Loucy (cell line): Measurements from ENCODE around the gene C8A.

Source experiments
- H2AFZ ChIP-seq: fragments of 200-600 bp; sonication (generic); 2 replicates; pipeline ENCODE4 v1.6.0; 2016; ENCODE audit warnings: antibody characterized with exemption, mild to moderate bottlenecking, low read length, moderate library complexity
- H3F3A ChIP-seq: fragments of 200-600 bp; 2 replicates; pipeline ENCODE4 v1.6.0; 2016; ENCODE audit warnings: antibody characterized with exemption, low read depth, mild to moderate bottlenecking
- H3K27me3 ChIP-seq: fragments of 200-600 bp; sonication (generic); 2 replicates; pipeline ENCODE4 v1.6.1; 2014; ENCODE audit warnings: low read length, mild to moderate bottlenecking; ENCODE audit not compliant: insufficient read depth, poor library complexity, severe bottlenecking
- H3K36me3 ChIP-seq: fragments of 200-600 bp; sonication (generic); 2 replicates; pipeline ENCODE4 v1.6.1; 2016; ENCODE audit warnings: low read length; ENCODE audit not compliant: insufficient read depth
- H3K4me1 ChIP-seq: fragments of 200-600 bp; sonication (generic); 2 replicates; pipeline ENCODE4 v1.5.1; 2014; ENCODE audit warnings: low read length, mild to moderate bottlenecking; ENCODE audit not compliant: insufficient read depth, poor library complexity, severe bottlenecking
- H3K4me2 ChIP-seq: fragments of 200-600 bp; sonication (generic); 2 replicates; pipeline ENCODE4 v1.6.0; 2014; ENCODE audit warnings: antibody characterized with exemption, low read length, low read depth, mild to moderate bottlenecking; ENCODE audit not compliant: poor library complexity, severe bottlenecking
- H3K4me3 ChIP-seq: fragments of 200-600 bp; sonication (generic); 2 replicates; pipeline ENCODE4 v1.5.1; 2014; ENCODE audit warnings: low read length, mild to moderate bottlenecking, mixed read lengths; ENCODE audit not compliant: poor library complexity, severe bottlenecking
- H3K79me2 ChIP-seq: fragments of 200-600 bp; sonication (generic); 2 replicates; pipeline ENCODE4 v1.6.1; 2014; ENCODE audit warnings: low read length; ENCODE audit not compliant: insufficient read depth
- H3K9ac ChIP-seq: fragments of 200-600 bp; sonication (generic); 2 replicates; pipeline ENCODE4 v1.6.0; 2014; ENCODE audit warnings: mild to moderate bottlenecking, low read depth, low read length, moderate library complexity; ENCODE audit not compliant: poor library complexity, severe bottlenecking
- H3K9me2 ChIP-seq: fragments of 200-600 bp; sonication (generic); replicated peaks from 2 replicates; pipeline ENCODE4 v1.6.1; 2016; ENCODE audit warnings: low read depth, low read length, mixed read lengths
- H3K9me3 ChIP-seq: fragments of 200-600 bp; sonication (generic); 2 replicates; pipeline ENCODE4 v1.6.1; 2014; ENCODE audit warnings: mild to moderate bottlenecking, antibody characterized with exemption, low read length, low read depth; ENCODE audit not compliant: insufficient read depth
- H4K20me1 ChIP-seq: fragments of 200-600 bp; sonication (generic); 2 replicates; pipeline ENCODE4 v1.6.0; 2014; ENCODE audit warnings: antibody characterized with exemption, low read length, mild to moderate bottlenecking; ENCODE audit not compliant: insufficient read depth, poor library complexity, severe bottlenecking
- EZH2phosphoT487 ChIP-seq: fragments of 200-600 bp; IDR thresholded peaks from 2 replicates; pipeline ENCODE4 v1.6.1; 2018; ENCODE audit warnings: antibody characterized with exemption, mild to moderate bottlenecking, moderate library complexity, borderline replicate concordance
- TF ChIP-seq, protein P1 (sequence below): fragments of 200-600 bp; sonication (generic); conservative IDR thresholded peaks from 2 replicates; pipeline ENCODE4 v1.5.1; 2014; ENCODE audit warnings: mild to moderate bottlenecking, antibody characterized with exemption, low read length

The C8A gene

DNA sequence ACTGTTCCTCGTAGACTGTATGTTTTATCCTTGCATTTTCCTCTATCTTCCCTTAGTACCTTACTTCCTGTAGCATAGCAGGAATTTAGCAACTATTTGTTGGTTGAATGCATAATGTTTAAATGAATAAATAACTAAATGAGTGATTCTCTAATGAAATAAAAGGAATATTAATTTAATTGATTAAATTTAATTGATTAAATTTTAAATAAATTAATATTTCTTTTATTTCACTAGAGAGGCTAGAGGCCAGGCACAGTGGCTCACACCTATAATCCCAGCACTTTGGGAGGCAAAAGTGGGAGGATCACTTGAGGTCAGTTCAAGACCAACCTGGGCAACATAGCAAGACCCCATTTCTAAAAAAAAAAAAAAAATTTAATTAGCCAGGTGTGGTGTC, 85.4 kb downstream of the C8A start:
- no peaks in the 10 kb centered on the region for H3F3A ChIP-seq
- no peaks in the 10 kb centered on the region for H3K27me3 ChIP-seq

DNA sequence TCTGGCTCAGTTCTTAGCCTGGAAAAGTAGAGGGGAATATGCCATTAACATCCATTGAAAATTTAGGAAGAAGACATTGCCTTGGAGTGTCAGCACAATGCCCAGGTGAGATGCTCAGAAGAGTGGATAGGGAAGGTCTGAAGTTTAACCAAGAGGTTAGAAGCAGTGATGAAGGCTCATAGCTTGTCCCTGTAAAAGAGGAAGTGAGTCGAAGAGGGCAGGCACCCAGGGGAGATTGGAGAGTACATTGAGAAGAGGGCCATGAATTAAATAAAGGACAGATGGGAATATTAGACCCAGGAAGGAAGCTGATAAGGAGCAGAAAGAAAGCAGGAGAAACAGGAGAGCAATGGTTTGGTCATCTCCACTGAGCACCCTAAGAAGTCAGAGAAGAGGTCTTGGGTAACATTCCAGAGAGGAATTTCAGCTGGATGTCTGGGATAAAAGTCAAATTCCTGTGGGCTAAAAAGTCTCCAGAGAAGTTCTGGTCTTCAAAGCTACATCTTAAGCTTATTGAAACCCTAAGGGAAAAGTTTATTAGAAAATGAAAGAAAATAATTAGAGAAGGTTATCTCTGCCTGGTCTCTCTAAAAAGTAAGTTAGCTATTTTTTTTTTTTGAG, 93.9 kb downstream of the C8A start:
- no peaks in the 10 kb centered on the region for H3F3A ChIP-seq
- no peak overlapping the region for H2AFZ ChIP-seq
- no peak overlapping the region for H3K4me3 ChIP-seq
- H3K9me2 ChIP-seq: no peaks in the 10 kb centered on the region
- H3K79me2 ChIP-seq: no peaks in the 10 kb centered on the region
- no peaks in the 10 kb centered on the region for H3K4me1 ChIP-seq
- H3K9ac ChIP-seq: no peak overlapping the region
- H4K20me1 ChIP-seq: no peaks in the 10 kb centered on the region
- H3K27me3 ChIP-seq: no peaks in the 10 kb centered on the region
- no peaks in the 10 kb centered on the region for H3K36me3 ChIP-seq
- no peak overlapping the region for H3K4me2 ChIP-seq
- no peaks in the 10 kb centered on the region for H3K9me3 ChIP-seq
- TF ChIP-seq, protein P1, sequence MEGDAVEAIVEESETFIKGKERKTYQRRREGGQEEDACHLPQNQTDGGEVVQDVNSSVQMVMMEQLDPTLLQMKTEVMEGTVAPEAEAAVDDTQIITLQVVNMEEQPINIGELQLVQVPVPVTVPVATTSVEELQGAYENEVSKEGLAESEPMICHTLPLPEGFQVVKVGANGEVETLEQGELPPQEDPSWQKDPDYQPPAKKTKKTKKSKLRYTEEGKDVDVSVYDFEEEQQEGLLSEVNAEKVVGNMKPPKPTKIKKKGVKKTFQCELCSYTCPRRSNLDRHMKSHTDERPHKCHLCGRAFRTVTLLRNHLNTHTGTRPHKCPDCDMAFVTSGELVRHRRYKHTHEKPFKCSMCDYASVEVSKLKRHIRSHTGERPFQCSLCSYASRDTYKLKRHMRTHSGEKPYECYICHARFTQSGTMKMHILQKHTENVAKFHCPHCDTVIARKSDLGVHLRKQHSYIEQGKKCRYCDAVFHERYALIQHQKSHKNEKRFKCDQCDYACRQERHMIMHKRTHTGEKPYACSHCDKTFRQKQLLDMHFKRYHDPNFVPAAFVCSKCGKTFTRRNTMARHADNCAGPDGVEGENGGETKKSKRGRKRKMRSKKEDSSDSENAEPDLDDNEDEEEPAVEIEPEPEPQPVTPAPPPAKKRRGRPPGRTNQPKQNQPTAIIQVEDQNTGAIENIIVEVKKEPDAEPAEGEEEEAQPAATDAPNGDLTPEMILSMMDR: no peak
- TF ChIP-seq EZH2phosphoT487: no peak

More for the DNA sequence above, 85.4 kb downstream of the C8A start:
- Histone ChIP-seq H3K36me3 (no peaks in the 10 kb centered on the region), H3K9me2 (no peaks in the 10 kb centered on the region), H3K4me3 (no peak overlapping the region), H3K79me2 (no peaks in the 10 kb centered on the region), H3K9ac (no peak overlapping the region), H3K9me3 (no peaks in the 10 kb centered on the region), H3K4me1 (no peaks in the 10 kb centered on the region), H2AFZ (no peak overlapping the region), H4K20me1 (no peaks in the 10 kb centered on the region), H3K4me2 (no peak overlapping the region)
- no peak for TF ChIP-seq EZH2phosphoT487
- TF ChIP-seq, protein P1: no peak

DNA sequence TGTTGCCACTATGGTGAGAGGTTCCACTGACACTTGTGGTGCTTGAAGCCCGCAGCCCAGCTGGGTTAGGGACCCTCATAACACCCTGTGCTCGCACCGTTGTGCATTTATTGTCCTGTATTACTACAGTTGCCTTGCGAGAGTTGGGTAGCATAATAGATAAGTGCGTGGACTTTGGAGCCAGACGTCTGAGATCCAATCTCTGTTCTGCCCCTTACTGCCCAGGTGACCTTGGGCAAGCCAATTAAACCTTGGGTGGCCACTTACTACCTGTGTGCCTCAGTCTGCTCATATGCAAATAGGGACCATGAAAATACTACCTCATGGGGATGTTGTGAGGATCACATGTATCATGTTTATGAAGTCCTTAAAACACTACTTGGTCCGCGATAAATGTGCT, 97.9 kb downstream of the C8A start:
- Histone ChIP-seq H3K4me3 (no peak overlapping the region), H2AFZ (no peak overlapping the region), H3K9me2 (no peaks in the 10 kb centered on the region), H3K9ac (no peak overlapping the region), H3K27me3 (no peaks in the 10 kb centered on the region), H3K79me2 (no peaks in the 10 kb centered on the region), H3K4me2 (no peak overlapping the region), H3K4me1 (no peaks in the 10 kb centered on the region), H3K9me3 (no peaks in the 10 kb centered on the region), H3K36me3 (no peaks in the 10 kb centered on the region), H3F3A (no peaks in the 10 kb centered on the region), H4K20me1 (no peaks in the 10 kb centered on the region)
- TF ChIP-seq, protein P1: no peak
- TF ChIP-seq EZH2phosphoT487: no peak
